Astrocyte of the cerebellum (primary cell): ENCODE measurements around the gene KMT5C.

Source experiments
- DNase-seq: peaks from one replicate; pipeline ENCODE4 v3.0.0-alpha.2; 2011; ENCODE audit warnings: low read depth
- H3K4me3 ChIP-seq: 2 replicates; pipeline ENCODE4 v1.5.1; 2011; ENCODE audit warnings: mild to moderate bottlenecking, low read depth, low read length, moderate library complexity
- CTCF ChIP-seq: IDR thresholded peaks from 2 replicates; pipeline ENCODE4 v1.5.1; 2012; ENCODE audit warnings: low read length, low read depth, moderate library complexity, mild to moderate bottlenecking; ENCODE audit errors: missing control alignments
- in situ Hi-C: cut with HindIII; loops from 2 replicates; pipeline ENCODE4 v1.10.0; 2017; ENCODE audit warnings: low sequenced_read_pairs

Gene KMT5C

GRCh38 chr19:55390461-55390880 lies 50.8 kb downstream of the KMT5C start:
- H3K4me3 ChIP-seq: no peak overlapping the region
- no peak for TF ChIP-seq CTCF
- no peak for DNase-seq
- in situ Hi-C loops: loop anchor here (5.0 kb wide), 1 partner anchor 38 kb away; the partner anchor contains the start of gene COX6B2

- TF ChIP-seq CTCF: no peak
- in situ Hi-C loops: loop anchor here (5.0 kb wide), 1 partner anchor 39 kb away; the partner anchor contains the start of gene COX6B2
- no peak overlapping the region for H3K4me3 ChIP-seq
- DNase-seq: no peak
Observed at GRCh38 chr19:55391191-55391670, 51.6 kb downstream of the KMT5C start.

GRCh38 chr19:55391702-55392615 lies 52.3 kb downstream of the KMT5C start:
- in situ Hi-C loops: loop anchor here (5.0 kb wide), 1 partner anchor 40 kb away; the partner anchor contains the start of gene COX6B2
- DNase-seq: no peak
- no peak overlapping the region for H3K4me3 ChIP-seq
- TF ChIP-seq CTCF: no peak

- in situ Hi-C loops: loop anchor here (5.0 kb wide), 1 partner anchor 41 kb away; the partner anchor contains the start of gene COX6B2
- no peak for TF ChIP-seq CTCF
- DNase-seq: no peak
- no peak overlapping the region for H3K4me3 ChIP-seq
Observed at GRCh38 chr19:55392820-55393761, 53.4 kb downstream of the KMT5C start.
